GM18505 (cell line): ENCODE data around the gene MACF1.
"Not testable (repeated sequence)": the region's sequence is repeated elsewhere in the genome, so short reads cannot be mapped to it uniquely, and the experiment has no call there.

Experiments
- ATAC-seq: cut with Tn5 transposase; IDR thresholded peaks from one replicate; pipeline ENCODE4 v1.9.1; 2021; ENCODE audit not compliant: unreplicated experiment
- POLR2A ChIP-seq: IDR thresholded peaks from 4 replicates; pipeline ENCODE4 v1.6.1; 2011; ENCODE audit warnings: borderline replicate concordance; ENCODE audit not compliant: insufficient read depth, insufficient read length; ENCODE audit errors: extremely low read depth

MACF1 gene

GRCh38 chr1:39431927-39432326, 227.4 kb downstream of the MACF1 start:
- ATAC-seq: no peak

GRCh38 chr1:39434797-39435395, 230.4 kb downstream of the MACF1 start:
- no peak for TF ChIP-seq POLR2A
- no peak for ATAC-seq

More at GRCh38 chr1:39431927-39432326, 227.4 kb downstream of the MACF1 start:
- no peak for TF ChIP-seq POLR2A

DNA sequence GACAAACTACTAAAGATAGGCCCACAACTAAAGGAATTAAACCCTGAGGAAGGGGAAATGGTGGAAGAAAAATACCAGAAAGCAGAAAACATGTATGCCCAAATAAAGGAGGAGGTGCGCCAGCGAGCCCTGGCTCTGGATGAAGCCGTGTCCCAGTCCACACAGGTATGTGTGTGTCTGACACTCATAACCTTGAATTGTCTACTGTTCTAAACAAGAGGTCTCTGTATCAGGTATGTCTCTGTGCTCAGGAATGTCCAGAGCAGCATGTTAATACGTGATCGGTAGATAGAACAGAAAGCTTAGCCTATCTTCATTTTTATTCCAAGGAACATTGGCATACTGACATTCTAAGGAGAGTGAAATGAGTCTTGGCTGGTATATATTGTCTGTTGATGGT, 231.1 kb downstream of the MACF1 start:
- no peak for ATAC-seq
- no peak for TF ChIP-seq POLR2A

- TF ChIP-seq POLR2A: no peak
- ATAC-seq: no peak
Observed at GRCh38 chr1:39436842-39437241, 232.3 kb downstream of the MACF1 start.

- TF ChIP-seq POLR2A: no peak
- no peak for ATAC-seq
Observed at GRCh38 chr1:39438042-39438441, 233.5 kb downstream of the MACF1 start.

GRCh38 chr1:39440856-39441255, 236.4 kb downstream of the MACF1 start:
- TF ChIP-seq POLR2A: no peak
- no peak for ATAC-seq

DNA sequence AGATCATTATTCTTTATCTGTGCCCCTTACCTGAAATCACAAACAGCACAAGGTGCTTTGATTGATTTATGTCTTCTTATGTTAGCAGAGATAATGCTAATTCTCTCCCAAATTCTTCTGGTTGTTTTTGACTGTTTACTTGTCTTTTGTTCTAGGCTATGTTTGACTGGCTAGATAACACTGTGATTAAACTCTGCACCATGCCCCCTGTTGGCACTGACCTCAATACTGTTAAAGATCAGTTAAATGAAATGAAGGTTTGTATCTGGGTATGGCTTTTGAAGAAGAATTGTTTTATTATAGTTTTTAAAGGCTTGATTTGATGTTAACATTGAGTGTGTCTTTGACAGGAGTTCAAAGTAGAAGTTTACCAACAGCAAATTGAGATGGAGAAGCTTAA, 237.3 kb downstream of the MACF1 start:
- TF ChIP-seq POLR2A: no peak
- no peak for ATAC-seq

- ATAC-seq: no peak
Observed at GRCh38 chr1:39445573-39445972, 241.1 kb downstream of the MACF1 start.

GRCh38 chr1:39446986-39447567, 242.6 kb downstream of the MACF1 start:
- ATAC-seq: no peak
- TF ChIP-seq POLR2A: no peak

More at GRCh38 chr1:39445573-39445972, 241.1 kb downstream of the MACF1 start:
- no peak for TF ChIP-seq POLR2A

- not testable (repeated sequence) for ATAC-seq
Observed at GRCh38 chr1:39450041-39450440, 245.5 kb downstream of the MACF1 start.

DNA sequence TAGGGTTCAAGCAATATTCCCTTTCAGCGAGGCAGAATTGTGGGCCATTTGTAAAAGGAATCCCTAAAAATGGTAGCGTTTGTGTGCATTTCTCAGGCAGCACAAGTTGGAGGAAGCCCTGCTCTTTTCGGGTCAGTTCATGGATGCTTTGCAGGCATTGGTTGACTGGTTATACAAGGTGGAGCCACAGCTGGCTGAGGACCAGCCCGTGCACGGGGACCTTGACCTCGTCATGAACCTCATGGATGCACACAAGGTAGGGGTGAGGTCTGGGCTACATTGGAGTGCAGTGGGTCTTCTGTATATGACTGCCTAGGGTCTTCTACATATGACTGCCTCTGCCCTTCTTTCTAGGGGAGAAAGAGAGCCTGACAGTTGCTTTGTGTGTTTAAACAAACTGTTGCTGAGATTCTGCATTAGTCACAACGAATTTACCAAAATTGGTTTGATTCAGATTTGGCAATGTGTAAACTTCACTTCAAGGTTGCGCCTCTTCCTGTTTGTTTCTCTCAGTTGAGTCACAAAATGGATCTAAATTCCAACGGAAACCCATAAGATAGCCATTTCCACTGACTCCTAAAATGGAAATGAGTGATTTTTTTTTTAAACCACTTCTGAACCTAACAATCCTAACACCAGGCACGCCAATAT, 246.6 kb downstream of the MACF1 start:
- no peak for ATAC-seq
- TF ChIP-seq POLR2A: no peak

- ATAC-seq: no peak
- TF ChIP-seq POLR2A: no peak
Observed at GRCh38 chr1:39452081-39452480, 247.6 kb downstream of the MACF1 start.

GRCh38 chr1:39452540-39452939, 248.0 kb downstream of the MACF1 start:
- ATAC-seq: no peak

DNA sequence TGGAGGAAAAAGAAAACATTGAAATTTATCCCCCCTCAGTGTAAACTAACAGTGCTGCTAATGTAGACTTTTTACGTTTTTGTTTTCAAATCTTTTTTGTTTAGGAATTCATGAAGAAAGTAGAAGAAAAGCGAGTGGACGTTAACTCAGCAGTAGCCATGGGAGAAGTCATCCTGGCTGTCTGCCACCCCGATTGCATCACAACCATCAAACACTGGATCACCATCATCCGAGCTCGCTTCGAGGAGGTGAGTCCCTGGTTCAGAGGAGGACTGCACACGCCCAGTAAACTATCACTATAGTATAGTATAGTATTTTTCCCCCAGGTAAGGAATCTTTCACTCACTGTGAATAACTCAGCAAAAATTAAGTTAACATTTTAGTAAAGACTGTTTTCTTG, 249.1 kb downstream of the MACF1 start:
- TF ChIP-seq POLR2A: no peak
- ATAC-seq: no peak

More at GRCh38 chr1:39452540-39452939, 248.0 kb downstream of the MACF1 start:
- no peak for TF ChIP-seq POLR2A
